ENCODE results near the gene APOM. TPM values are rescaled to one million over a fixed set of nuclear protein-coding genes. Genes with fewer than 3 reads are reported as not detected.

Gene APOM
- total and polyA plus RNA-seq, 2 donors, result 0.69 to 3.6 TPM

- Histone ChIP-seq H3K36me3 (ENCODE audit: insufficient read depth) (no peaks in the 10 kb centered on the region), H3K27ac (ENCODE audit: low read depth) (no peak overlapping the region), H3K4me3 (ENCODE audit: low read depth, low read length) (no peak overlapping the region), H3K4me1 (ENCODE audit: insufficient read depth) (no peaks in the 10 kb centered on the region)
- DNase-seq (ENCODE audit: extremely low spot score), result no peak
- WGBS, result 91% methylated on average over 6 of the region's 6 CpGs
These were observed 50.2 kb downstream of the APOM start for GRCh38 chr6:31705931-31706330.

- WGBS, result 46% methylated on average over 3 of the region's 3 CpGs
- DNase-seq (ENCODE audit: extremely low spot score), result no peak
- H3K4me3 ChIP-seq (ENCODE audit: low read depth, low read length), result no peak within 1 kb of the TSS
These were observed 50.9 kb downstream of the APOM start, which contains the start of gene LY6G6F for GRCh38 chr6:31706599-31706998. TSS of gene LY6G6F (plus strand) at chr6:31706866. CDS start at chr6:31706907, 41 bp downstream.

GRCh38 chr6:31707701-31708100, 52.0 kb downstream of the APOM start:
- H3K36me3 ChIP-seq (ENCODE audit: insufficient read depth), result no peaks in the 10 kb centered on the region
- 88% methylated on average over 10 of the region's 10 CpGs for WGBS
- no peaks in the 10 kb centered on the region for H3K4me1 ChIP-seq (ENCODE audit: insufficient read depth)
- H3K4me3 ChIP-seq (ENCODE audit: low read depth, low read length), result no peak overlapping the region
- DNase-seq (ENCODE audit: extremely low spot score), result no peak
- no peak overlapping the region for H3K27ac ChIP-seq (ENCODE audit: low read depth)

More at GRCh38 chr6:31706599-31706998, 50.9 kb downstream of the APOM start, which contains the start of gene LY6G6F:
- Histone ChIP-seq H3K36me3 (ENCODE audit: insufficient read depth) (no peaks in the 10 kb centered on the region), H3K27ac (ENCODE audit: low read depth) (no peak within 1 kb of the TSS), H3K4me1 (ENCODE audit: insufficient read depth) (no peaks in the 10 kb centered on the region)

Small RNAs within 50 kb of the gene (small RNA-seq; reads per million reads assigned to genes)
- not detected for gene MIR4646
- not detected for gene MIR6832
- not detected for gene RF00019
- 2.4 reads per million, percentile 88 among the genes with 10 or more reads in this experiment for gene SNORA38
- not detected for gene UQCRHP1

Other genes with a start within 250 kb of the APOM start
Only the 30 nearest of the 37 such genes appear.
- 1.6 TPM for gene MICB, start 157.7 kb upstream of the APOM start, total RNA-seq
- 1.6 TPM for gene MICB, start 157.7 kb upstream of the APOM start, polyA plus RNA-seq
- not detected for gene MCCD1, start 126.9 kb upstream of the APOM start, total RNA-seq
- gene MCCD1, start 126.9 kb upstream of the APOM start, polyA plus RNA-seq, result not detected
- gene DDX39B, start 113.9 kb upstream of the APOM start, total RNA-seq, result 271 TPM
- 285 TPM for gene DDX39B, start 113.9 kb upstream of the APOM start, polyA plus RNA-seq
- 3.3 TPM for gene ATP6V1G2, start 109.3 kb upstream of the APOM start, total RNA-seq
- gene ATP6V1G2, start 109.3 kb upstream of the APOM start, polyA plus RNA-seq, result 3.8 TPM
- 12.1 TPM for gene NFKBIL1, start 108.3 kb upstream of the APOM start, total RNA-seq
- gene NFKBIL1, start 108.3 kb upstream of the APOM start, polyA plus RNA-seq, result 36.9 TPM
- not detected for gene LTA, start 83.6 kb upstream of the APOM start, total RNA-seq
- gene LTA, start 83.6 kb upstream of the APOM start, polyA plus RNA-seq, result 0.06 TPM
- not detected for gene TNF, start 80.3 kb upstream of the APOM start, total RNA-seq
- gene TNF, start 80.3 kb upstream of the APOM start, polyA plus RNA-seq, result 0.29 TPM
- gene LTB, start 73.5 kb upstream of the APOM start, total RNA-seq, result 2.1 TPM
- gene LTB, start 73.5 kb upstream of the APOM start, polyA plus RNA-seq, result 1.4 TPM
- 4.2 TPM for gene LST1, start 69.6 kb upstream of the APOM start, total RNA-seq
- gene LST1, start 69.6 kb upstream of the APOM start, polyA plus RNA-seq, result 10.6 TPM
- not detected for gene NCR3, start 62.9 kb upstream of the APOM start, total RNA-seq
- 0.20 TPM for gene NCR3, start 62.9 kb upstream of the APOM start, polyA plus RNA-seq
- 42.6 TPM for gene AIF1, start 40.7 kb upstream of the APOM start, total RNA-seq
- gene AIF1, start 40.7 kb upstream of the APOM start, polyA plus RNA-seq, result 41.7 TPM
- gene PRRC2A, start 35.2 kb upstream of the APOM start, total RNA-seq, result 53.7 TPM
- gene PRRC2A, start 35.2 kb upstream of the APOM start, polyA plus RNA-seq, result 115 TPM
- 73.8 TPM for gene BAG6, start 3.2 kb upstream of the APOM start, total RNA-seq
- gene BAG6, start 3.2 kb upstream of the APOM start, polyA plus RNA-seq, result 193 TPM
- 17.6 TPM for gene C6orf47, start 4.9 kb downstream of the APOM start, total RNA-seq
- gene C6orf47, start 4.9 kb downstream of the APOM start, polyA plus RNA-seq, result 29.7 TPM
- 10.0 TPM for gene GPANK1, start 9.1 kb downstream of the APOM start, total RNA-seq
- gene GPANK1, start 9.1 kb downstream of the APOM start, polyA plus RNA-seq, result 20.9 TPM
- 44.3 TPM for gene CSNK2B, start 10.2 kb downstream of the APOM start, total RNA-seq
- 151 TPM for gene CSNK2B, start 10.2 kb downstream of the APOM start, polyA plus RNA-seq
- 6.0 TPM for gene LY6G5B, start 14.1 kb downstream of the APOM start, total RNA-seq
- 7.2 TPM for gene LY6G5B, start 14.1 kb downstream of the APOM start, polyA plus RNA-seq
- gene LY6G5C, start 25.2 kb downstream of the APOM start, total RNA-seq, result 0.37 TPM
- 4.0 TPM for gene LY6G5C, start 25.2 kb downstream of the APOM start, polyA plus RNA-seq
- gene ABHD16A, start 47.4 kb downstream of the APOM start, total RNA-seq, result 42.6 TPM
- gene ABHD16A, start 47.4 kb downstream of the APOM start, polyA plus RNA-seq, result 56.4 TPM
- not detected for gene LY6G6F, start 51.0 kb downstream of the APOM start, total RNA-seq
- gene LY6G6F, start 51.0 kb downstream of the APOM start, polyA plus RNA-seq, result not detected
- 3.1 TPM for gene LY6G6D, start 59.5 kb downstream of the APOM start, total RNA-seq
- 1.7 TPM for gene LY6G6D, start 59.5 kb downstream of the APOM start, polyA plus RNA-seq
- gene LY6G6C, start 65.9 kb downstream of the APOM start, total RNA-seq, result not detected
- not detected for gene LY6G6C, start 65.9 kb downstream of the APOM start, polyA plus RNA-seq
- gene MPIG6B, start 67.5 kb downstream of the APOM start, total RNA-seq, result 0.32 TPM
- 0.62 TPM for gene MPIG6B, start 67.5 kb downstream of the APOM start, polyA plus RNA-seq
- 81.6 TPM for gene DDAH2, start 73.4 kb downstream of the APOM start, total RNA-seq
- 115 TPM for gene DDAH2, start 73.4 kb downstream of the APOM start, polyA plus RNA-seq
- 200 TPM for gene CLIC1, start 80.6 kb downstream of the APOM start, total RNA-seq
- gene CLIC1, start 80.6 kb downstream of the APOM start, polyA plus RNA-seq, result 303 TPM
- 14.8 TPM for gene MSH5, start 84.1 kb downstream of the APOM start, total RNA-seq
- 2.9 TPM for gene MSH5, start 84.1 kb downstream of the APOM start, polyA plus RNA-seq
- 0.90 TPM for gene SAPCD1, start 106.8 kb downstream of the APOM start, total RNA-seq
- 1.3 TPM for gene SAPCD1, start 106.8 kb downstream of the APOM start, polyA plus RNA-seq
- gene VWA7, start 121.4 kb downstream of the APOM start, total RNA-seq, result 0.42 TPM
- 0.39 TPM for gene VWA7, start 121.4 kb downstream of the APOM start, polyA plus RNA-seq
- 16.7 TPM for gene VARS1, start 139.9 kb downstream of the APOM start, total RNA-seq
- 34.4 TPM for gene VARS1, start 139.9 kb downstream of the APOM start, polyA plus RNA-seq
- gene LSM2, start 151.1 kb downstream of the APOM start, total RNA-seq, result 22.5 TPM
- gene LSM2, start 151.1 kb downstream of the APOM start, polyA plus RNA-seq, result 69.4 TPM

Data from urinary bladder (tissue), 4 donors.